ENCODE results near the gene PHRF1.

The PHRF1 gene

GRCh38 chr11:587978-588380 is 11.7 kb downstream of the PHRF1 start:
- no peaks in the 10 kb centered on the region for H3K9me3 ChIP-seq (ENCODE audit: insufficient read depth, low read length)
- no peak overlapping the region for H3K27ac ChIP-seq (ENCODE audit: low read length)
- peaks cover 56% of the 10 kb centered on the region for H3K36me3 ChIP-seq (replicated peaks; ENCODE audit: low read depth, low read length)
- peaks cover 39% of the 10 kb centered on the region for H3K79me2 ChIP-seq (ENCODE audit: low read length)
- TF ChIP-seq EZH2phosphoT487 (IDR thresholded peaks at IDR 0.05; ENCODE audit: low read depth) = no peak
- TF ChIP-seq CTCF (IDR thresholded peaks at IDR 0.05; ENCODE audit: low read depth, low read length) = no peak
- no peak overlapping the region for H3K9ac ChIP-seq (ENCODE audit: low read length)
- H3K4me1 ChIP-seq (ENCODE audit: low read length) = no peaks in the 10 kb centered on the region
- H3K4me2 ChIP-seq (ENCODE audit: low read length) = no peak overlapping the region
- H4K20me1 ChIP-seq (ENCODE audit: insufficient read depth, low read length) = peaks cover 18% of the 10 kb centered on the region
- H2AFZ ChIP-seq (ENCODE audit: low read depth, low read length) = no peak overlapping the region
- H3K4me3 ChIP-seq (ENCODE audit: low read length) = no peak overlapping the region
- no peaks in the 10 kb centered on the region for H3K27me3 ChIP-seq (ENCODE audit: low read depth, low read length)

- Histone ChIP-seq H4K20me1 (ENCODE audit: insufficient read depth, low read length) (peaks cover 7% of the 10 kb centered on the region; the same call in 1 of the 2 replicates), H3K4me2 (ENCODE audit: low read length) (no peak overlapping the region), H3K9ac (ENCODE audit: low read length) (no peak overlapping the region), H3K4me1 (ENCODE audit: low read length) (no peaks in the 10 kb centered on the region), H3K4me3 (ENCODE audit: low read length) (no peak overlapping the region), H3K27ac (ENCODE audit: low read length) (no peak overlapping the region), H2AFZ (ENCODE audit: low read depth, low read length) (no peak overlapping the region), H3K9me3 (ENCODE audit: insufficient read depth, low read length) (no peaks in the 10 kb centered on the region), H3K79me2 (ENCODE audit: low read length) (peaks cover 28% of the 10 kb centered on the region), H3K27me3 (ENCODE audit: low read depth, low read length) (no peaks in the 10 kb centered on the region), H3K36me3 (replicated peaks; ENCODE audit: low read depth, low read length) (peaks cover 59% of the 10 kb centered on the region)
- TF ChIP-seq EZH2phosphoT487 (IDR thresholded peaks at IDR 0.05; ENCODE audit: low read depth) (no peak), CTCF (IDR thresholded peaks at IDR 0.05; ENCODE audit: low read depth, low read length) (no peak)
These were observed 13.5 kb downstream of the PHRF1 start for GRCh38 chr11:589798-590197.

DNA sequence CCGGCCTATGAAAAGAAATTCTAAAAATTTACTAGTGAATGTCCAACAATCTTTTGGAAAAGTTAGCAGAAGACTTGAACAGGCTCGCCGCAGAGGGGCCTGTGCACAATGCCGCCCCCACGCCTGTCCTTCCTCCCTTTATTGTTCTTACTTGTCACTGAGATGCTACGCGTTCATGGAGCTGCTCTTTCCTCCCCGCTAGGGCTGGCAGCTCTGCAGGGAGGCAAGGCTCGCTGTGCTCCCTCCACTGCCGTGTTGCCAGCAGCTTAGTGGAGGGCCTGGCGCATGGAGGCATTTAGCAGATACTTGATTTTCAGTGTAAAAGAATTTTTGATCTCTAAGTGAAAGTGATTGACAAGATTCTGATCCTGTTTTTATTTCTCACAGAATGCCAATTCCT is 14.7 kb downstream of the PHRF1 start:
- Histone ChIP-seq H3K36me3 (replicated peaks; ENCODE audit: low read depth, low read length) (peaks cover 64% of the 10 kb centered on the region), H3K27ac (ENCODE audit: low read length) (no peak overlapping the region), H3K4me2 (ENCODE audit: low read length) (no peak overlapping the region), H3K4me3 (ENCODE audit: low read length) (no peak overlapping the region), H3K27me3 (ENCODE audit: low read depth, low read length) (no peaks in the 10 kb centered on the region), H3K9ac (ENCODE audit: low read length) (no peak overlapping the region), H3K4me1 (ENCODE audit: low read length) (no peaks in the 10 kb centered on the region), H3K9me3 (ENCODE audit: insufficient read depth, low read length) (no peaks in the 10 kb centered on the region), H2AFZ (ENCODE audit: low read depth, low read length) (no peak overlapping the region), H4K20me1 (ENCODE audit: insufficient read depth, low read length) (peaks cover 7% of the 10 kb centered on the region; the same call in 1 of the 2 replicates), H3K79me2 (ENCODE audit: low read length) (peaks cover 33% of the 10 kb centered on the region)
- no peak for TF ChIP-seq CTCF (IDR thresholded peaks at IDR 0.05; ENCODE audit: low read depth, low read length)

GRCh38 chr11:592501-592900 is 16.2 kb downstream of the PHRF1 start:
- TF ChIP-seq EZH2phosphoT487 (IDR thresholded peaks at IDR 0.05; ENCODE audit: low read depth) (no peak), CTCF (IDR thresholded peaks at IDR 0.05; ENCODE audit: low read depth, low read length) (no peak)
- Histone ChIP-seq H3K79me2 (ENCODE audit: low read length) (peaks cover 25% of the 10 kb centered on the region), H3K9ac (ENCODE audit: low read length) (no peak overlapping the region), H3K4me3 (ENCODE audit: low read length) (no peak overlapping the region), H3K36me3 (replicated peaks; ENCODE audit: low read depth, low read length) (peaks cover 61% of the 10 kb centered on the region), H3K27me3 (ENCODE audit: low read depth, low read length) (no peaks in the 10 kb centered on the region), H3K4me1 (ENCODE audit: low read length) (no peaks in the 10 kb centered on the region), H3K4me2 (ENCODE audit: low read length) (no peak overlapping the region), H3K27ac (ENCODE audit: low read length) (no peak overlapping the region), H2AFZ (ENCODE audit: low read depth, low read length) (no peak overlapping the region), H3K9me3 (ENCODE audit: insufficient read depth, low read length) (no peaks in the 10 kb centered on the region), H4K20me1 (ENCODE audit: insufficient read depth, low read length) (peaks cover 7% of the 10 kb centered on the region; the same call in 1 of the 2 replicates)

Measured in OCI-LY3 (cell line).